ENCODE data around the gene IGDCC3. TPM values are rescaled to one million over a fixed set of nuclear protein-coding genes. Genes with fewer than 3 reads are reported as not detected.

The IGDCC3 gene
- total RNA-seq, 1 donor from 2014 or later: not detected

- Histone ChIP-seq H3K27me3 (ENCODE audit: low read depth) (peaks cover 9% of the 10 kb centered on the region), H3K9me3 (no peaks in the 10 kb centered on the region), H3K4me3 (no peak overlapping the region), H3K27ac (no peak overlapping the region), H3K4me1 (peaks cover 5% of the 10 kb centered on the region), H3K36me3 (no peaks in the 10 kb centered on the region)
- ATAC-seq (no peak), DNase-seq (no peak)
- no peak for TF ChIP-seq CTCF (IDR thresholded peaks at IDR 0.05)
- intact Hi-C loops (cut with DNase I): no loop called here
Measured at GRCh38 chr15:65323071-65323511, 54.7 kb downstream of the IGDCC3 start.

GRCh38 chr15:65318870-65319356, 58.9 kb downstream of the IGDCC3 start:
- Histone ChIP-seq H3K36me3 (no peaks in the 10 kb centered on the region), H3K9me3 (no peaks in the 10 kb centered on the region), H3K4me1 (no peaks in the 10 kb centered on the region), H3K27ac (no peak overlapping the region), H3K4me3 (no peak overlapping the region), H3K27me3 (ENCODE audit: low read depth) (peaks cover 9% of the 10 kb centered on the region)
- intact Hi-C loops (cut with DNase I): loop anchor here (5.0 kb wide), 1 partner anchor 58 kb away; the partner anchor contains the start of gene IGDCC3
- DNase-seq: peak; percentile 78
- ATAC-seq: peak; percentile 96 to 97
- peak; percentile 92 for TF ChIP-seq CTCF (IDR thresholded peaks at IDR 0.05)

GRCh38 chr15:65312400-65312916, 65.3 kb downstream of the IGDCC3 start:
- Histone ChIP-seq H3K4me3 (no peak overlapping the region), H3K27me3 (ENCODE audit: low read depth) (no peaks in the 10 kb centered on the region), H3K4me1 (no peaks in the 10 kb centered on the region), H3K27ac (no peak overlapping the region), H3K36me3 (no peaks in the 10 kb centered on the region), H3K9me3 (no peaks in the 10 kb centered on the region)
- no peak for TF ChIP-seq CTCF (IDR thresholded peaks at IDR 0.05)
- ATAC-seq (no peak), DNase-seq (peak; percentile 15)
- intact Hi-C loops (cut with DNase I): no loop called here

- no peaks in the 10 kb centered on the region for H3K9me3 ChIP-seq
- no peak for TF ChIP-seq CTCF (IDR thresholded peaks at IDR 0.05)
- no peak overlapping the region for H3K4me3 ChIP-seq
- DNase-seq: peak; percentile 14
- no peaks in the 10 kb centered on the region for H3K27me3 ChIP-seq (ENCODE audit: low read depth)
- intact Hi-C loops (cut with DNase I): no loop called here
- H3K4me1 ChIP-seq: no peaks in the 10 kb centered on the region
- H3K36me3 ChIP-seq: no peaks in the 10 kb centered on the region
- H3K27ac ChIP-seq: no peak overlapping the region
- no peak for ATAC-seq
Measured at GRCh38 chr15:65311760-65312159, 66.0 kb downstream of the IGDCC3 start.

- H3K4me3 ChIP-seq: no peak overlapping the region
- DNase-seq: peak; percentile 36
- no peaks in the 10 kb centered on the region for H3K27me3 ChIP-seq (ENCODE audit: low read depth)
- H3K36me3 ChIP-seq: no peaks in the 10 kb centered on the region
- H3K9me3 ChIP-seq: no peaks in the 10 kb centered on the region
- no peak for TF ChIP-seq CTCF (IDR thresholded peaks at IDR 0.05)
- H3K4me1 ChIP-seq: no peaks in the 10 kb centered on the region
- no peak overlapping the region for H3K27ac ChIP-seq
- intact Hi-C loops (cut with DNase I): no loop called here
- ATAC-seq: no peak
Measured at GRCh38 chr15:65310431-65311137, 67.2 kb downstream of the IGDCC3 start.

All from lower lobe of right lung (tissue), 2 donors.